HG02642 (cell line): ENCODE data around the gene TMTC2.
"Not testable (repeated sequence)": the region's sequence is repeated elsewhere in the genome, so short reads cannot be mapped to it uniquely, and the experiment has no call there.

ENCODE experiments used
- ATAC-seq: cut with Tn5 transposase; IDR thresholded peaks from one replicate; pipeline ENCODE4 v1.9.1; 2021; ENCODE audit warnings: mild to moderate bottlenecking; ENCODE audit not compliant: unreplicated experiment, poor library complexity

The TMTC2 gene

GRCh38 chr12:83102499-83102898, 415.8 kb downstream of the TMTC2 start:
- no peak for ATAC-seq

GRCh38 chr12:83106873-83107272, 420.2 kb downstream of the TMTC2 start:
- no peak for ATAC-seq

GRCh38 chr12:83110424-83110823, 423.7 kb downstream of the TMTC2 start:
- no peak for ATAC-seq

GRCh38 chr12:83113945-83114344, 427.2 kb downstream of the TMTC2 start:
- no peak for ATAC-seq

- ATAC-seq = no peak
Measured at GRCh38 chr12:83114966-83115365, 428.3 kb downstream of the TMTC2 start.

GRCh38 chr12:83117926-83118325, 431.2 kb downstream of the TMTC2 start:
- not testable (repeated sequence) for ATAC-seq

- ATAC-seq = no peak
Measured at GRCh38 chr12:83121897-83122622, 435.4 kb downstream of the TMTC2 start.

- no peak for ATAC-seq
Measured at GRCh38 chr12:83122623-83122934, 435.9 kb downstream of the TMTC2 start.

- no peak for ATAC-seq
Measured at GRCh38 chr12:83123039-83123438, 436.3 kb downstream of the TMTC2 start.

- no peak for ATAC-seq
Measured at GRCh38 chr12:83128540-83128939, 441.8 kb downstream of the TMTC2 start.

- ATAC-seq = no peak
Measured at GRCh38 chr12:83130178-83130577, 443.5 kb downstream of the TMTC2 start.

- ATAC-seq = no peak
Measured at GRCh38 chr12:83132360-83132759, 445.7 kb downstream of the TMTC2 start.

- no peak for ATAC-seq
Measured at GRCh38 chr12:83136411-83136810, 449.7 kb downstream of the TMTC2 start.

GRCh38 chr12:83140135-83140534, 453.4 kb downstream of the TMTC2 start:
- no peak for ATAC-seq

- ATAC-seq = no peak
Measured at GRCh38 chr12:83141460-83141994, 454.8 kb downstream of the TMTC2 start.

GRCh38 chr12:83142914-83143313, 456.2 kb downstream of the TMTC2 start:
- no peak for ATAC-seq

GRCh38 chr12:83143950-83144349, 457.2 kb downstream of the TMTC2 start:
- no peak for ATAC-seq

GRCh38 chr12:83145325-83145840, 458.7 kb downstream of the TMTC2 start:
- no peak for ATAC-seq

- ATAC-seq = no peak
Measured at GRCh38 chr12:83147341-83147740, 460.6 kb downstream of the TMTC2 start.

- ATAC-seq = no peak
Measured at GRCh38 chr12:83149987-83150386, 463.3 kb downstream of the TMTC2 start.

GRCh38 chr12:83150465-83151189, 463.9 kb downstream of the TMTC2 start:
- ATAC-seq = no peak

- no peak for ATAC-seq
Measured at GRCh38 chr12:83153177-83153576, 466.5 kb downstream of the TMTC2 start.
